ENCODE measurements around the gene TRIM6. TPM values are rescaled to one million over a fixed set of nuclear protein-coding genes. Genes with fewer than 3 reads are reported as not detected.

Gene TRIM6
- total RNA-seq, 6 experiments from 2014 or later = 4.0 to 9.0 (median 6.6) TPM

GRCh38 chr11:5605849-5606248 lies 9.4 kb downstream of the TRIM6 start:
- H3K36me3 Mint-ChIP-seq (ENCODE audit: low read depth) = no peaks in the 10 kb centered on the region
- DNase-seq = peak; percentile 96
- peak overlapping the region; percentile 85 for H3K27ac Mint-ChIP-seq
- TF ChIP-seq CTCF (IDR thresholded peaks at IDR 0.05) = peak; percentile 65; the same call in 1 of the 2 replicates
- no peaks in the 10 kb centered on the region for H3K9me3 Mint-ChIP-seq
- no peaks in the 10 kb centered on the region; the same call in 1 of the 2 replicates for H3K27me3 Mint-ChIP-seq (ENCODE audit: insufficient read depth)
- peaks cover 48% of the 10 kb centered on the region for H3K4me1 Mint-ChIP-seq (ENCODE audit: low read depth)
- peak overlapping the region; percentile 66 for H3K4me3 Mint-ChIP-seq

- H3K4me1 Mint-ChIP-seq (ENCODE audit: low read depth) = peaks cover 28% of the 10 kb centered on the region
- no peak overlapping the region for H3K4me3 Mint-ChIP-seq
- no peak overlapping the region for H3K27ac Mint-ChIP-seq
- no peak for TF ChIP-seq CTCF (IDR thresholded peaks at IDR 0.05)
- no peaks in the 10 kb centered on the region; the same call in 1 of the 2 replicates for H3K27me3 Mint-ChIP-seq (ENCODE audit: insufficient read depth)
- no peaks in the 10 kb centered on the region for H3K36me3 Mint-ChIP-seq (ENCODE audit: low read depth)
- no peaks in the 10 kb centered on the region for H3K9me3 Mint-ChIP-seq
- no peak for DNase-seq
Observed at GRCh38 chr11:5608808-5609207, 12.4 kb downstream of the TRIM6 start.

GRCh38 chr11:5610446-5610845 lies 14.0 kb downstream of the TRIM6 start:
- no peak for TF ChIP-seq CTCF (IDR thresholded peaks at IDR 0.05)
- Mint-ChIP-seq H3K27me3 (ENCODE audit: insufficient read depth) (no peaks in the 10 kb centered on the region; the same call in 1 of the 2 replicates), H3K4me1 (ENCODE audit: low read depth) (peaks cover 14% of the 10 kb centered on the region), H3K4me3 (no peak overlapping the region), H3K9me3 (no peaks in the 10 kb centered on the region), H3K36me3 (ENCODE audit: low read depth) (no peaks in the 10 kb centered on the region), H3K27ac (no peak overlapping the region)
- no peak for DNase-seq

GRCh38 chr11:5611627-5612026 lies 15.2 kb downstream of the TRIM6 start:
- H3K36me3 Mint-ChIP-seq (ENCODE audit: low read depth) = no peaks in the 10 kb centered on the region
- peaks cover 2% of the 10 kb centered on the region for H3K4me1 Mint-ChIP-seq (ENCODE audit: low read depth)
- no peaks in the 10 kb centered on the region; the same call in 1 of the 2 replicates for H3K27me3 Mint-ChIP-seq (ENCODE audit: insufficient read depth)
- DNase-seq = no peak
- H3K9me3 Mint-ChIP-seq = no peaks in the 10 kb centered on the region
- TF ChIP-seq CTCF (IDR thresholded peaks at IDR 0.05) = peak; percentile 47; the same call in 1 of the 2 replicates
- no peak overlapping the region for H3K27ac Mint-ChIP-seq
- H3K4me3 Mint-ChIP-seq = no peak overlapping the region

GRCh38 chr11:5618807-5619206 lies 22.4 kb downstream of the TRIM6 start:
- H3K9me3 Mint-ChIP-seq = no peaks in the 10 kb centered on the region
- no peak for TF ChIP-seq CTCF (IDR thresholded peaks at IDR 0.05)
- DNase-seq = peak; percentile 86
- H3K4me3 Mint-ChIP-seq = peak overlapping the region; percentile 69
- peaks cover 48% of the 10 kb centered on the region for H3K4me1 Mint-ChIP-seq (ENCODE audit: low read depth)
- no peaks in the 10 kb centered on the region for H3K27me3 Mint-ChIP-seq (ENCODE audit: insufficient read depth)
- H3K27ac Mint-ChIP-seq = peak overlapping the region; percentile 98
- no peaks in the 10 kb centered on the region; the same call in 1 of the 2 replicates for H3K36me3 Mint-ChIP-seq (ENCODE audit: low read depth)

Data from HFFc6 (cell line).